ENCODE data around the gene SIRT5. TPM values are rescaled to one million over a fixed set of nuclear protein-coding genes. Genes with fewer than 3 reads are reported as not detected.

SIRT5 gene
- total RNA-seq = 5.7 and 7.1 TPM in 2 replicates

GRCh38 chr6:13574571-13575376, at the start of gene SIRT5:
Gene SIRT5 (plus strand): TSS chr6:13574601. CDS start chr6:13584111, 9,510 bp downstream.

DNA sequence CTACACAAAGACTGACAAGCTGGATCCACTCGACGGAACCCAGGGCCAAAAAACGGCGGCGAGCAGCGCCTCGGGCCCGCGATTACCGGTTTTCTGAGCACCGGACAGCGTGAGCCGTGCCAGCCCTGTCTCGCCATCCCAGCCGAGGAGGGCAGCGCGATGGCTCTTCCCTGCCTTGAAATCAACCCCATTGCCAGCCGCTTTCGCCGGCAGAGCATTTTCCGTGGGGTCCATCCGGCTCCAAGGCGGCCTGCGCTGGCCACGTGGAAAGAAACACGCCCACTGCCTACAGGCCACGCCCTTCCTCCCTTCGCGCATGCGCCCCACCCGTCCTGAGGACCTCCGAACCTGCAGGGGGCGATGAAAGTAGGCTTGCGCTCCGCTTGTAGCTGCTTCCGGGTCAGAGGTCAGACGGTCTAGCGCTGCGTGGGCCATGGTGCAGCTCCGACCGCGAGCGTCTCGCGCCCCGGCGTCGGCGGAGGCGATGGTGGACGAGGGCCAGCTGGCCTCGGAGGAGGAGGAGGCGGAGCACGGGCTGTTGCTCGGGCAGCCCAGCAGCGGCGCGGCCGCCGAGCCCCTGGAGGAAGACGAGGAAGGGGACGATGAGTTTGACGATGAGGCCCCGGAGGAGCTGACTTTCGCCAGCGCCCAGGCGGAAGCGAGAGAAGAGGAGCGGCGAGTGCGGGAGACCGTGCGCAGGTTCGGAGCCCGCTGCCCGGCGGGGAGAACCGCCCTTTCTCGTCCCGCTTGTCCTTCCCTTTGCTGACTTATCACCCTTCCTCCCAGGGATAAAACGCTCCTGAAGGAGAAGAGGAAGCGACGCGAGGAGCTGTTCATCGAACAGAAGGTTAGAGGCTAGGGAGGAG, 40.8 kb downstream of the SIRT5 start, which contains the start of gene NOL7:
Gene NOL7, plus strand, starts transcription at position 410 of the 866 bp plus-strand sequence. Its CDS starts 24 bp downstream, at position 434.

Other genes starting within 250 kb of the SIRT5 start
- gene TBC1D7, start 246.1 kb upstream of the SIRT5 start, total RNA-seq = 9.1 and 11.2 TPM in 2 replicates
- gene GFOD1, start 87.0 kb upstream of the SIRT5 start, total RNA-seq = 3.6 and 3.7 TPM in 2 replicates
- gene NOL7, start 40.7 kb downstream of the SIRT5 start, total RNA-seq = 28.1 and 42.4 TPM in 2 replicates
- gene RANBP9, start 137.2 kb downstream of the SIRT5 start, total RNA-seq = 35.3 and 45.8 TPM in 2 replicates
- 10.1 and 12.3 TPM in 2 replicates for gene MCUR1, start 240.0 kb downstream of the SIRT5 start, total RNA-seq